ENCODE measurements around the gene RERE.

DNA sequence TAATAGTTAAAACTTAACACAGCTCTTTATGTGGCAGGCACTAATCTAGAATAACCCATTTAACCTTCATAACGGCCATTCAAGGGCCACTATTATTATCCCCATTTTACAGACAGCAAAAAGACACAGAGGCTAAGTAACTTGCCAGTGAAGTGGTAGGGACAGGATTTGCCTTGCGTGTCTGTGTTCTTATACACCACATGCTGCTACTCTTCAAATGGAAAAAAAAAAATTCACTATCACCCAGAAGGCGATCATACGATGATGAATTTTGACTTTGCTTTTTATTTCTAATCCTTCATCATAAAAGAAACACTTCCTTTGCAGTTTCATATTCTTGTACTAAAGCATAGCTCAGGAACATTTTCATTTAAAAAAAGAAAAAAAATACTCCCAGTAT, 65.5 kb downstream of the RERE start:
- TF ChIP-seq, protein P1, sequence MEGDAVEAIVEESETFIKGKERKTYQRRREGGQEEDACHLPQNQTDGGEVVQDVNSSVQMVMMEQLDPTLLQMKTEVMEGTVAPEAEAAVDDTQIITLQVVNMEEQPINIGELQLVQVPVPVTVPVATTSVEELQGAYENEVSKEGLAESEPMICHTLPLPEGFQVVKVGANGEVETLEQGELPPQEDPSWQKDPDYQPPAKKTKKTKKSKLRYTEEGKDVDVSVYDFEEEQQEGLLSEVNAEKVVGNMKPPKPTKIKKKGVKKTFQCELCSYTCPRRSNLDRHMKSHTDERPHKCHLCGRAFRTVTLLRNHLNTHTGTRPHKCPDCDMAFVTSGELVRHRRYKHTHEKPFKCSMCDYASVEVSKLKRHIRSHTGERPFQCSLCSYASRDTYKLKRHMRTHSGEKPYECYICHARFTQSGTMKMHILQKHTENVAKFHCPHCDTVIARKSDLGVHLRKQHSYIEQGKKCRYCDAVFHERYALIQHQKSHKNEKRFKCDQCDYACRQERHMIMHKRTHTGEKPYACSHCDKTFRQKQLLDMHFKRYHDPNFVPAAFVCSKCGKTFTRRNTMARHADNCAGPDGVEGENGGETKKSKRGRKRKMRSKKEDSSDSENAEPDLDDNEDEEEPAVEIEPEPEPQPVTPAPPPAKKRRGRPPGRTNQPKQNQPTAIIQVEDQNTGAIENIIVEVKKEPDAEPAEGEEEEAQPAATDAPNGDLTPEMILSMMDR (IDR thresholded peaks at IDR 0.05; ENCODE audit: low read depth, low read length, poor library complexity, severe bottlenecking): no peak
- no peak for TF ChIP-seq EZH2phosphoT487 (IDR thresholded peaks at IDR 0.05; ENCODE audit: borderline replicate concordance, low read length)
